ENCODE data around the gene VWA7.

DNA sequence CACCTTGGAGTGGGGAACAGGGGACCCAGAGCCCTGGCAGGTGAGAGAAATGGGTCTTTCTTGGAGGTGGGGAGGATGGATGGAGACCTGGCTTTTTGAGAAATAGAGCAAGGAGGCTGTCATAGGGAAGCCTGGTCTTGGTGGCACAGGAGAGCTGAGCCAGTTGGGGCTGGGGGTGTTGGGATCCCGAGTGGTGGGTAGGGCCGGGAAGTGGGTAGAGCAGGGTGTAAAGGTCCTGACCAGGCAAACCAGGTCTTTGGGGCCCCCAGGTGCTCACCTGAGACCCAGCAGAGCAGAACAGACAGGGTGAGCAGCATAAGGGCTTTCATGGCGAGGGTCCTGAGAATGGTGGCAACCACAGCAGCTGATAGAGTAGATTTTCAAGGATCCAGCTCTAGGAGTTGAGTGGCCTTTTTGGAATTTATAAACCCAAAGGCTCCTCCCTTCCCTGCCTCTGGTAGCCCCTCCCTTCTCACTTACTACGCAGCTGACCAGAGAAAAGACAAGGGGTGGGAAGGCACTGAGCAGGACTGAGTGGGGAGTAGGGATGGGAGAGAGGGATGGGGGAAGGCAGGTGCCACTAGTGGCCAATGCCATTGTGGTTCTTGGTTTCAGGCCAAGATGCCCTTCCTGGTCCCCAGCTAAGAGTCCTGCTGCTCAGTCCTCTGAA is 55.6 kb downstream of the VWA7 start, which contains the start of gene LY6G6C:
- TF ChIP-seq, protein P1, sequence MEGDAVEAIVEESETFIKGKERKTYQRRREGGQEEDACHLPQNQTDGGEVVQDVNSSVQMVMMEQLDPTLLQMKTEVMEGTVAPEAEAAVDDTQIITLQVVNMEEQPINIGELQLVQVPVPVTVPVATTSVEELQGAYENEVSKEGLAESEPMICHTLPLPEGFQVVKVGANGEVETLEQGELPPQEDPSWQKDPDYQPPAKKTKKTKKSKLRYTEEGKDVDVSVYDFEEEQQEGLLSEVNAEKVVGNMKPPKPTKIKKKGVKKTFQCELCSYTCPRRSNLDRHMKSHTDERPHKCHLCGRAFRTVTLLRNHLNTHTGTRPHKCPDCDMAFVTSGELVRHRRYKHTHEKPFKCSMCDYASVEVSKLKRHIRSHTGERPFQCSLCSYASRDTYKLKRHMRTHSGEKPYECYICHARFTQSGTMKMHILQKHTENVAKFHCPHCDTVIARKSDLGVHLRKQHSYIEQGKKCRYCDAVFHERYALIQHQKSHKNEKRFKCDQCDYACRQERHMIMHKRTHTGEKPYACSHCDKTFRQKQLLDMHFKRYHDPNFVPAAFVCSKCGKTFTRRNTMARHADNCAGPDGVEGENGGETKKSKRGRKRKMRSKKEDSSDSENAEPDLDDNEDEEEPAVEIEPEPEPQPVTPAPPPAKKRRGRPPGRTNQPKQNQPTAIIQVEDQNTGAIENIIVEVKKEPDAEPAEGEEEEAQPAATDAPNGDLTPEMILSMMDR (IDR thresholded peaks at IDR 0.05): no peak
- TF ChIP-seq POLR2A (IDR thresholded peaks at IDR 0.05) (no peak), POLR2AphosphoS5 (IDR thresholded peaks at IDR 0.05) (no peak)
